ENCODE results near the gene EFHD1.

DNA sequence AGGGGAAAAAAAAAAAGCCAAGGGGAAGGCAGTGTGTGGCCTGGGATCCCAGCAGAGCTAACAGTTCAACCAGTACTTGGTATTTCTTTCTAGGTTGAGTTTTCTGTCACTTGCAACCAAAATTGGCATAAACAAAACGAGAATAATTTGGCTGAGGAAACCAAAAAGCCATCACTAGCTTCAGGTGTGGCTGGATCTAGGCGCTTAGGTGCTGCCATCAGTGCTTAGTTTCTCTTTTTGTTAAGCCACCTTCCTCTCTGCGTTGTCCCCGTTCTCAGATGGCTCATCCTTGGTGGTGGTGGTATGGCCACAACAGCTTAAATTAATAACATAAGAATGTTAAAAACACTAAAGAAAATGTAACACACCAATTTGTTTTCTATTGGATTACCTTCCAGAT, 2.4 kb downstream of the EFHD1 start:
- no peak for TF ChIP-seq CTCF (IDR thresholded peaks at IDR 0.05; ENCODE audit: low read length)
- TF ChIP-seq EZH2 (optimal IDR thresholded peaks at IDR 0.05; ENCODE audit: low read depth, low read length), result no peak

Measured in MM.1S (cell line).